Prostate gland (tissue), 2 donors: Measurements from ENCODE around the gene AP1G2.

Source experiments
- CTCF ChIP-seq, 4 experiments: fragments of 200-600 bp in 2 of 4; fragments of 450-650 bp in 2 of 4; sonication (generic) in 2 of 4; IDR thresholded peaks; 1 replicate in 3 of 4; 2 replicates in 1 of 4; pipeline ENCODE4 v1.5.1; 2016 to 2019; ENCODE audit warnings: antibody characterized with exemption in 4 of 4, mild to moderate bottlenecking in 2 of 4, moderate library complexity in 2 of 4
- POLR2A ChIP-seq: fragments of 450-650 bp; IDR thresholded peaks from one replicate; pipeline ENCODE4 v1.6.1; 2016; ENCODE audit warnings: antibody characterized with exemption, mild to moderate bottlenecking

GRCh38 chr14:23520899-23521533 is 46.6 kb downstream of the AP1G2 start:
- no peak for TF ChIP-seq CTCF (IDR thresholded peaks at IDR 0.05)
- TF ChIP-seq POLR2A: no peak
